ENCODE measurements around the gene NAV3.

GRCh38 chr12:78248321-78248720 lies 417.6 kb downstream of the NAV3 start:
- no peak for TF ChIP-seq SUZ12 (IDR thresholded peaks at IDR 0.05)
- no peak for TF ChIP-seq TARDBP (IDR thresholded peaks at IDR 0.05)
- TF ChIP-seq ELF4 (IDR thresholded peaks at IDR 0.05), result no peak
- no peak for TF ChIP-seq ARNT (IDR thresholded peaks at IDR 0.05)
- TF ChIP-seq FOXM1 (IDR thresholded peaks at IDR 0.05; ENCODE audit: borderline replicate concordance), result no peak
- no peak for TF ChIP-seq SP1 (IDR thresholded peaks at IDR 0.05)
- TF ChIP-seq HDGF (IDR thresholded peaks at IDR 0.05; ENCODE audit: borderline replicate concordance), result no peak
- TF ChIP-seq FOXA1 (IDR thresholded peaks at IDR 0.05), result no peak
- TF ChIP-seq L3MBTL2 (conservative IDR thresholded peaks at IDR 0.05), result no peak
- TF ChIP-seq ZNF384 (IDR thresholded peaks at IDR 0.05), result no peak
- no peak for TF ChIP-seq CTBP1 (IDR thresholded peaks at IDR 0.05; ENCODE audit: borderline replicate concordance)
- TF ChIP-seq FOXK2 (IDR thresholded peaks at IDR 0.05), result no peak
- no peak for TF ChIP-seq BHLHE40 (IDR thresholded peaks at IDR 0.05; ENCODE audit: borderline replicate concordance)
- TF ChIP-seq NFRKB (IDR thresholded peaks at IDR 0.05), result no peak

All from HEK293T (cell line).